HG03520 (cell line): ENCODE measurements around the gene RECK.
A peak's percentile ranks its signal among the peaks of the same experiment; 100 is the strongest.
"Not testable (repeated sequence)": the region's sequence is repeated elsewhere in the genome, so short reads cannot be mapped to it uniquely, and the experiment has no call there.

ENCODE experiments used
- ATAC-seq: cut with Tn5 transposase; IDR thresholded peaks from one replicate; pipeline ENCODE4 v1.9.1; 2021; ENCODE audit warnings: mild to moderate bottlenecking, moderate library complexity; ENCODE audit not compliant: unreplicated experiment

The RECK gene

DNA sequence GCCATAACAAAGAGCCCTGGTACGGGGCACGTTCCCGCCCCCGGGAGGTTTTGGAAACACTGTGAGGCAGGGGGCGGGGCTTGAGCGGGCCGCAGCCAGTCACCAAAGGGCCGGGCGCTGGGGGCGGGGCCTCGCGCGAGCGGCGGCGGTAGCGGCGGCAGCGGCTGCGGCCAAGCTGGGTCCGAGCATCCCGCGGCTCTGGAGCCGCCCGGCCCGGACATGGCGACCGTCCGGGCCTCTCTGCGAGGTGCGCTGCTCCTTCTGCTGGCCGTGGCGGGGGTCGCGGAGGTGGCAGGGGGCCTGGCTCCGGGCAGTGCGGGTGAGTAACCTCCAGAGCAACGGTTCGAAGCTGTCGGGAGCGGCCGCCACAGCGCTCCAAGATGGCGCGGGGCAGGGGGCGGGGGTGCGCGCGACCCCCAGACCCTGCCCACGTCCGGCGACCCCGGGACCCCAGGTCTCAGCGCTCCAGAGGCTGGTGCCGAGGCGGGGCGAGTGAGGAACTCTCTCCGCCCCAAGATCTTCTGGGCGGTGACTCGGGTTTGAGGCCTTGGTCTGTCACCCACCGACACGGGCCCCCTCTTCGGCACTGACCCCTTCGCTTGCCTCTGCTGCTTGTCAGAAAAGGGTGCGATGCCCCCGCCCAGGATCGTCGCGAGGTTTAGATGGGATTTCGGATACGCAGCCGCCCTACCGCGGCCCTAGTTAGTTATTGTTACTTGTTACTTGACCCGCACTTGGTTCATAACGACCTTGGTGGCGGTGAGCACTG is at the start of gene RECK:
RECK (plus strand) TSS at position 134 of the 769 bp plus-strand sequence; CDS start at position 220, 86 bp downstream.
- peak; percentile 78 for ATAC-seq

DNA sequence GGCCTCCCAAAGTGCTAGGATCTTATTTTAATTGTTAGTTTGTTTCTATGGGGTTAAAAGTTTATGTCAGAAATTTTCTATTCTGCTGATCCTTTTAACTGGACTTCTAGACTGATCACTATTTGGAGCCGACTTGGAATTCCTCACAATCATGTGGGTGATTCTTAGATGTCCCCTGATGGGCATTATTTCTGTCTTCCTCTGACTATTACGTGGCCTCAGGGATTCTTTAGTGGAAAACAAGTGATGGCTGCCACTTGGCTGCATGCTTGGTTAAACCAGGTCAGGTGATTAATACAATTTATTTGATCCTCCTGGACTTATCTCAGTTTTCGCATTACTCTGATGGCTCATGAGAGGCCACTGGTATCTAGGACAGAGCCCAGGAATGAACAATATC is 46.6 kb upstream of the RECK start:
- no peak for ATAC-seq

- ATAC-seq, result not testable (repeated sequence)
Measured at GRCh38 chr9:35993136-35993535, 43.6 kb upstream of the RECK start.

GRCh38 chr9:35993976-35994720 is 42.6 kb upstream of the RECK start:
- no peak for ATAC-seq

- ATAC-seq, result no peak
Measured at GRCh38 chr9:35994959-35995358, 41.8 kb upstream of the RECK start.

- ATAC-seq, result no peak
Measured at GRCh38 chr9:35996358-35996970, 40.2 kb upstream of the RECK start.

DNA sequence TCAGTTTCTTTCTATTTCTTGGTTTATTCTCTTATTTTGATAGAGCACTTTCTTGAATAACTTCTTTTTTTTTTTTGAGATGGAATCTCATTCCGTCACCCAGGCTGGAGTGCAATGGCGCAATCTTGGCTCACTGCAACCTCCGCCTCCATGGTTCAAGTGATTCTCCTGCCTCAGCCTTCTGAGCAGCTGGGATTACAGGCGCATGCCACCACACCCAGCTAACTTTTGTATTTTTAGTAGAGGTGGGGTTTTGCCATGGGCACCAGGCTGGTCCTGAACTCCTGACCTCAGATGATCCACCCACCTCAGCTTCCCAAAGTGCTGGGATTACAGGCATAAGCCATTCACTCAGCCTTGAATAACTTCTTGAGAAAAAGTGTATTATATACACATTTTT is 39.7 kb upstream of the RECK start:
- not testable (repeated sequence) for ATAC-seq

GRCh38 chr9:35998333-35998732 is 38.4 kb upstream of the RECK start:
- no peak for ATAC-seq

GRCh38 chr9:36005891-36006290 is 30.8 kb upstream of the RECK start:
- ATAC-seq, result no peak

DNA sequence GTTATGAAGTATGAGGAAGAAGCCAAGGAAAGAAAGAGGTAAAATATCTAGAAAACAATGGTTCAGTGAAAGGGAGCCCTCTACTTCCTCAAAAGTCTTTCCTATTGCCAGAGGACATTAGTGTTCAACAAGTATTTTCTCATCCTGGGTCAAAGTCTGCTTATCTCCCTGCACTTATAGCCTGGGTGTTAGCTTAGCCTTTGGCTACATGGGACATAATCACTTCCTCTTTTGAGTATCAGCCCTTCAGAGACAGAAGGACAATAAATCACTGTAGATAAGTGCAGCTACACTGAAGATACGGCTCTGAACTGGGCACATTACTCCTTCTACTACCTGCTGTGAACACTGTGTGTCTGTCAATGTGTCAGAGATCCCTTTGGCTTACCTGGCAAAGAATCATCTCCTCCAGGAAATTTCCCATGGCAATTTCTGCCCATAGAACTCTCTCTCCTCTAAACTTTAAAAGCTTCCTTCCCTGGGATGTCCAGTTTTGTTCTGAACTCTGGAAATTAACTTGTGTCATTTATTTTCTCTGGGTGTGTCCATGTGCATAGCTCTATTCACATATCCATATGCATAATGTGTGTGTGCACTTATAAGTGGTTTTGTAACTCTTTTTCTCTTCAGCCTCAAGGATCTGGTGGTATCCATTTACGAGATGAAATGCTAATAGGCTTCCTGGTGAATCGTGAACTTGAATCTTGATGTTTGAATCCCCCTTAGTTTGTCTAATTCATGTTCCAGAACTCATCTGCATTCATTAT is 30.0 kb upstream of the RECK start:
- no peak for ATAC-seq

GRCh38 chr9:36007316-36007708 is 29.4 kb upstream of the RECK start:
- peak; percentile 66 for ATAC-seq

- no peak for ATAC-seq
Measured at GRCh38 chr9:36007852-36008251, 28.9 kb upstream of the RECK start.

- no peak for ATAC-seq
Measured at GRCh38 chr9:36008774-36009300, 27.9 kb upstream of the RECK start.

DNA sequence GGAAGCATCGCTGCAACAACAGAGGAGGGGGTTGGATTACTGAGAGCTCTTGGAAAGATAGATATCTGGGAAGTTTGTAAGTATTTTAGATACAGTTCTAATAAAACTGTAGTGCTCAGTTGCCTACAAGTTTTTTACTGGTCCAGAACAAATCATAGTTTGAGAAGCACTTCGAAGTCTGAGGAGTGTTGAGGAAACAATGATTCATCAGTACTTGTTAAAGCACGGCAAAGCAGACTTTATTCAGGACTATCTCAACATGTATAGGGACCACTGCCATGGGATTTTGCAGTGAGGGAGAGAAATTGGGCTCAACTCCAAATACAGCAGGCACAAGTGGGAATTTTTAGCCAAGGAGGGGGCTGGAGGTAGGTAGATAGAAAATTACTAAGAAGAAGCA is 25.3 kb upstream of the RECK start:
- no peak for ATAC-seq

DNA sequence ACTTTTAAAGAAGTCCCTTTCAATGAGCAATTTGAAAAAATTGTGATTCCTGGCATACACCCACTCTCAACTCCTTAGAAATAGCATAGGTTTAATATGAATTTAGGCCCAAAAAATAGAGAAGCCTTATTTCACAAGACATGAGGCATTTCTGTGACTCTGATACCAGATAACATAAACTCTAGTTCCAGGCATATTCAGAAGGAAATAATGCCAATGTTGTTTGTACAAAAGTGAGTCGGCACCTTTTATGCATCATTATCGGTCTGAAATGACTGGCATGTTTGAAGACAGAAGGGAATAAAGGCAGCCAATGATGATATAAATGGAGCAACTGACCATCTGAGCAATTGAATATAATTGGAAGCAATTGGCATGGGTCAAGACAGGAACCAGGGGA is 19.4 kb upstream of the RECK start:
- ATAC-seq, result no peak

DNA sequence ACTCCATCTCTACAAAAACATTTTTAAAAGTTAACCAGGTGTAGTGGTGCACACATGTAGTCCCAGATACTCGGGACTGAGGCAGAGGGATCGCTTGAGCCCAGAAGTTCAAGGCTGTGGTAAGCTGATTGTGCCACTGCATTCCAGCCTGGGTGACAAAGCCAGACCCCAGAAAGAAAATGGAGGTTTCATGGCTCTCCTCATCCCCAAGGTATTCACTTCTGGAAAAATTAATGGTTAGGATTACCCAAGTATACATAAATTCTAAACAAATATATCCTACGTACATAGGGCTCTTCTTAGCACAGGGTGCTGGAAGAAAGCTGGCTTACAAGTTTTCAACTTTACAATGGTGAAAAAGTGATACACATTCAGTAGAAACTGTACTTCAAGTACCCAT is 18.6 kb upstream of the RECK start:
- ATAC-seq, result no peak

- no peak for ATAC-seq
Measured at GRCh38 chr9:36018891-36019720, 17.6 kb upstream of the RECK start.

- no peak for ATAC-seq
Measured at GRCh38 chr9:36021968-36022367, 14.7 kb upstream of the RECK start.

GRCh38 chr9:36023260-36024048 is 13.3 kb upstream of the RECK start:
- no peak for ATAC-seq
